GM12878 (cell line): ENCODE data around the gene ANKRD31. TPM values are rescaled to one million over a fixed set of nuclear protein-coding genes. Genes with fewer than 3 reads are reported as not detected.
A peak's percentile ranks its signal among the peaks of the same experiment; 100 is the strongest.

ENCODE experiments used
- CREB1 ChIP-seq: IDR thresholded peaks from 2 replicates; pipeline ENCODE4 v1.6.1; 2012; ENCODE audit warnings: low read depth, mild to moderate bottlenecking, inconsistent platforms
- CTCF ChIP-seq, 3 experiments: IDR thresholded peaks in 2 of 3; conservative IDR thresholded peaks in 1 of 3; 2 replicates each; pipeline ENCODE4 v1.5.1; 2011; ENCODE audit warnings: low read depth in 3 of 3, low read length in 3 of 3, mild to moderate bottlenecking in 3 of 3, control low read depth in 2 of 3, moderate library complexity in 2 of 3, inconsistent platforms in 1 of 3, mixed read lengths in 1 of 3; ENCODE audit not compliant: control insufficient read depth in 2 of 3, insufficient read depth in 1 of 3; ENCODE audit errors: extremely low read depth in 1 of 3
- E4F1 ChIP-seq: fragments of 450-650 bp; IDR thresholded peaks from 2 replicates; pipeline ENCODE4 v1.6.1; 2018; ENCODE audit warnings: borderline replicate concordance, mild to moderate bottlenecking; ENCODE audit not compliant: partially characterized antibody
- ETV6 ChIP-seq, 2 experiments: fragments of 450-650 bp in 1 of 2; IDR thresholded peaks in 1 of 2; conservative IDR thresholded peaks in 1 of 2; 2 replicates each; pipeline ENCODE4 v1.6.1; 2014; ENCODE audit warnings: antibody characterized with exemption in 1 of 2, borderline replicate concordance in 1 of 2, low read depth in 1 of 2, mild to moderate bottlenecking in 1 of 2, moderate library complexity in 1 of 2
- IRF5 ChIP-seq: fragments of 450-650 bp; IDR thresholded peaks from 2 replicates; pipeline ENCODE4 v1.6.1; 2017; ENCODE audit warnings: borderline replicate concordance
- MAX ChIP-seq: IDR thresholded peaks from 2 replicates; pipeline ENCODE4 v1.6.1; 2012; ENCODE audit warnings: low read depth, low read length, improper control_type of control experiment
- MLLT1 ChIP-seq: fragments of 450-650 bp; IDR thresholded peaks from 2 replicates; pipeline ENCODE4 v1.6.1; 2016; ENCODE audit warnings: mild to moderate bottlenecking
- RAD21 ChIP-seq: IDR thresholded peaks from 2 replicates; pipeline ENCODE4 v1.6.1; 2011; ENCODE audit warnings: mild to moderate bottlenecking, low read depth, low read length, moderate library complexity; ENCODE audit not compliant: insufficient read depth
- SP1 ChIP-seq: IDR thresholded peaks from one replicate; pipeline ENCODE4 v1.6.1; 2011; ENCODE audit warnings: low read depth, low read length
- TCF3 ChIP-seq: IDR thresholded peaks from 2 replicates; pipeline ENCODE4 v1.6.1; 2012; ENCODE audit warnings: low read depth, mild to moderate bottlenecking, low read length, borderline replicate concordance; ENCODE audit not compliant: insufficient read depth
- USF2 ChIP-seq: IDR thresholded peaks from 2 replicates; pipeline ENCODE4 v1.6.1; 2011; ENCODE audit warnings: low read depth, low read length, improper control_type of control experiment, borderline replicate concordance
- ZBTB4 ChIP-seq: fragments of 450-650 bp; formaldehyde crosslinking; IDR thresholded peaks from 2 replicates; pipeline ENCODE4 v1.4.0; 2022; ENCODE audit warnings: mild to moderate bottlenecking, moderate library complexity
- ZZZ3 ChIP-seq: IDR thresholded peaks from 2 replicates; pipeline ENCODE4 v1.6.1; 2011; ENCODE audit warnings: low read depth; ENCODE audit not compliant: control insufficient read depth, insufficient read length
- polyA plus RNA-seq, 11 experiments: library from polyadenylated mRNA; depleted of rRNA in 4 of 11; unstranded in 6 of 11; stranded (reverse) in 5 of 11; fragments of >200 nt; fragmentation: Nextera tagmentation in 4 of 11; fragmentation: Illumina TruSeq in 1 of 11; extraction: Ambion mirVana in 4 of 11; extraction: Trizol in 1 of 11; gene quantifications; 1 replicate in 1 of 11; 2 replicates in 10 of 11; pipeline versions ENCODE4 v1.2.1 to v1.2.3, GENCODE V29; 2011 to 2016; ENCODE audit warnings: inconsistent platforms in 2 of 11, missing spikeins in 2 of 11, low read depth in 1 of 11
- total RNA-seq, 4 experiments: library from RNA; depleted of rRNA in 3 of 4; stranded (reverse); fragments of >200 nt in 3 of 4; fragmentation: Illumina TruSeq in 1 of 4; extraction: Trizol in 1 of 4; gene quantifications; 2 replicates each; pipeline versions ENCODE4 v1.2.1 to v1.2.3, GENCODE V29; 2013 to 2021

ANKRD31 gene
- total and polyA plus RNA-seq, 10 of the 15 experiments (the other 5 are each of a cell fraction or from before 2014, with no cell fraction given): under 0.01 to 0.10 (median 0.04) TPM; not detected in 3

GRCh38 chr5:75236322-75237316, at the start of gene ANKRD31 (continued):
- TF ChIP-seq TCF3 (no peak), ZBTB4 (CRISPR knock-in tag) (no peak), MAX (0 out of 2 replicates have a peak, but pooled peaks have one; percentile 42), RAD21 (peak; percentile 64), ETV6 (conservative IDR thresholded peaks at IDR 0.05 in 1 of 2, IDR thresholded peaks at IDR 0.05 in 1 of 2; ENCODE audit: borderline replicate concordance in 1 of 2, low read depth in 1 of 2) (no peak), E4F1 (no peak), MLLT1 (no peak), USF2 (peak; percentile 31), ZZZ3 (no peak), CREB1 (peak; percentile 54; the same call in 1 of the 2 replicates), CTCF (IDR thresholded peaks at IDR 0.05 in 2 of 3, conservative IDR thresholded peaks at IDR 0.05 in 1 of 3; ENCODE audit: control insufficient read depth in 2 of 3, extremely low read depth in 1 of 3, insufficient read depth in 1 of 3, low read depth in 3 of 3, low read length in 3 of 3) (peak; percentile 60 to 85 (median 72); a peak in 5 of 6 replicates), SP1 (peak; percentile 63), IRF5 (no peak)
